Left lung (tissue), 10 donors: ENCODE measurements around the gene MAGI1. TPM values are rescaled to one million over a fixed set of nuclear protein-coding genes. Genes with fewer than 3 reads are reported as not detected.

Experiments used
- ATAC-seq: fragments of 200-7000 bp; cut with Tn5 transposase; one replicate; pipeline ENCODE4 v1.9.1; 2020; ENCODE audit warnings: moderate library complexity
- DNase-seq, 4 donors: peaks; one replicate each; pipeline ENCODE4 v3.0.0-alpha.2; 2013 to 2020
- H3K27ac ChIP-seq, 2 donors: fragments of 200-600 bp; sonication (generic) in 1 of 2; one replicate each; pipeline versions ENCODE4 v1.5.0 to v1.8.0; 2020 to 2021
- H3K27me3 ChIP-seq, 2 donors: fragments of 200-600 bp; sonication (generic) in 1 of 2; one replicate each; pipeline versions ENCODE4 v1.5.0 to v1.8.0; 2020 to 2021
- H3K36me3 ChIP-seq, 2 donors: fragments of 200-600 bp; sonication (generic) in 1 of 2; one replicate each; pipeline versions ENCODE4 v1.5.0 to v1.8.0; 2020 to 2021
- H3K4me1 ChIP-seq, 2 donors: fragments of 200-600 bp; one replicate each; pipeline ENCODE4 v1.8.0; 2021
- H3K4me3 ChIP-seq, 2 donors: fragments of 200-600 bp; sonication (generic) in 1 of 2; one replicate each; pipeline versions ENCODE4 v1.5.0 to v1.8.0; 2020 to 2021; ENCODE audit warnings: mild to moderate bottlenecking in 1 of 2
- H3K9me3 ChIP-seq, 2 donors: fragments of 200-600 bp; sonication (generic) in 1 of 2; one replicate each; pipeline versions ENCODE4 v1.5.0 to v1.8.0; 2020 to 2021
- CTCF ChIP-seq, 2 donors: fragments of 200-600 bp; sonication (generic) in 1 of 2; IDR thresholded peaks; one replicate each; pipeline versions ENCODE4 v1.5.0 to v1.8.0; 2021; ENCODE audit warnings: antibody characterized with exemption in 2 of 2
- intact Hi-C, 2 donors: fragments of 100-400 bp; cut with DNase I; formaldehyde crosslinking; loops; one replicate each; pipeline versions ENCODE4 v1.11.2 to v1.14.2; 2022
- polyA plus RNA-seq, 6 donors: library from polyadenylated mRNA; unstranded; fragments of 120-200 nt; gene quantifications; one replicate each; pipeline ENCODE4 v1.2.1, GENCODE V29; 2013; ENCODE audit not compliant: insufficient read length in 6 of 6
- total RNA-seq, 2 donors: library from RNA; stranded (reverse); fragmentation: NEBNext Ultra II Directional; extraction: Animal tissue kit (Norgen Biotek cat#: 25700); gene quantifications; one replicate each; pipeline ENCODE4 v1.2.1, GENCODE V29; 2021
- donor health status: DM: no; HTN: yes; CAD: no.
- donor health status: DM: no; HTN: no; CAD: no.

The MAGI1 gene
- total and polyA plus RNA-seq, 8 donors: 25.4 to 32.0 (median 28.7) TPM

- intact Hi-C loops: no loop called here
- no peak for DNase-seq
- no peak overlapping the region for H3K4me3 ChIP-seq
- peak; percentile 40 for ATAC-seq
- H3K27me3 ChIP-seq: no peaks in the 10 kb centered on the region
- no peak overlapping the region for H3K27ac ChIP-seq
- H3K4me1 ChIP-seq: no peaks in the 10 kb centered on the region
- H3K9me3 ChIP-seq: peaks cover 0 to 16% of the 10 kb centered on the region in 2 donors
- TF ChIP-seq CTCF (IDR thresholded peaks at IDR 0.05): no peak
- no peaks in the 10 kb centered on the region for H3K36me3 ChIP-seq
Measured at GRCh38 chr3:66068255-66068654, 29.5 kb upstream of the MAGI1 start.

- peaks cover 0 to 13% of the 10 kb centered on the region in 2 donors for H3K9me3 ChIP-seq
- no peak for ATAC-seq
- H3K27me3 ChIP-seq: no peaks in the 10 kb centered on the region
- intact Hi-C loops: no loop called here
- no peak overlapping the region for H3K27ac ChIP-seq
- no peak for TF ChIP-seq CTCF (IDR thresholded peaks at IDR 0.05)
- H3K4me1 ChIP-seq: no peaks in the 10 kb centered on the region
- no peak for DNase-seq
- no peaks in the 10 kb centered on the region for H3K36me3 ChIP-seq
- H3K4me3 ChIP-seq: no peak overlapping the region
Measured at GRCh38 chr3:66066963-66067617, 28.4 kb upstream of the MAGI1 start.

GRCh38 chr3:66055289-66055688 is 16.6 kb upstream of the MAGI1 start:
- ATAC-seq: no peak
- H3K27ac ChIP-seq: no peak overlapping the region

GRCh38 chr3:66053550-66054094 is 14.9 kb upstream of the MAGI1 start:
- H3K4me3 ChIP-seq: no peak overlapping the region
- no peaks in the 10 kb centered on the region for H3K9me3 ChIP-seq
- H3K4me1 ChIP-seq: peaks cover 0 to 7% of the 10 kb centered on the region in 2 donors
- no peaks in the 10 kb centered on the region for H3K27me3 ChIP-seq
- no peak for TF ChIP-seq CTCF (IDR thresholded peaks at IDR 0.05)
- ATAC-seq (peak; percentile 92), DNase-seq (peak in 2 of 4 donors; percentile 35 to 45)
- intact Hi-C loops: no loop called here
- peak overlapping the region in 1 of 2 donors; percentile 51 for H3K27ac ChIP-seq
- H3K36me3 ChIP-seq: no peaks in the 10 kb centered on the region

More at GRCh38 chr3:66055289-66055688, 16.6 kb upstream of the MAGI1 start:
- TF ChIP-seq CTCF (IDR thresholded peaks at IDR 0.05): no peak
- H3K4me3 ChIP-seq: no peak overlapping the region
- intact Hi-C loops: no loop called here
- no peaks in the 10 kb centered on the region for H3K27me3 ChIP-seq
- DNase-seq: no peak
- H3K36me3 ChIP-seq: no peaks in the 10 kb centered on the region
- H3K4me1 ChIP-seq: peaks cover 0 to 7% of the 10 kb centered on the region in 2 donors
- H3K9me3 ChIP-seq: no peaks in the 10 kb centered on the region

- Histone ChIP-seq H3K36me3 (no peaks in the 10 kb centered on the region), H3K4me1 (peaks cover 0 to 7% of the 10 kb centered on the region in 2 donors), H3K4me3 (no peak overlapping the region), H3K27ac (peak overlapping the region; percentile 27 to 51), H3K9me3 (no peaks in the 10 kb centered on the region), H3K27me3 (no peaks in the 10 kb centered on the region)
- ATAC-seq (peak; percentile 7), DNase-seq (no peak)
- TF ChIP-seq CTCF (IDR thresholded peaks at IDR 0.05): no peak
- intact Hi-C loops: no loop called here
Measured at GRCh38 chr3:66052721-66053549, 14.2 kb upstream of the MAGI1 start.
